22Rv1 (cell line): ENCODE data around the gene UNC5C.

Experiments
- ZFX ChIP-seq: fragments of 450-650 bp; IDR thresholded peaks from 2 replicates; pipeline ENCODE4 v1.6.1; 2017; ENCODE audit warnings: antibody characterized with exemption, borderline replicate concordance
- TF ChIP-seq, protein P1 (sequence below): fragments of 450-650 bp; IDR thresholded peaks from 2 replicates; pipeline ENCODE4 v1.5.1; 2017; ENCODE audit warnings: mild to moderate bottlenecking

DNA sequence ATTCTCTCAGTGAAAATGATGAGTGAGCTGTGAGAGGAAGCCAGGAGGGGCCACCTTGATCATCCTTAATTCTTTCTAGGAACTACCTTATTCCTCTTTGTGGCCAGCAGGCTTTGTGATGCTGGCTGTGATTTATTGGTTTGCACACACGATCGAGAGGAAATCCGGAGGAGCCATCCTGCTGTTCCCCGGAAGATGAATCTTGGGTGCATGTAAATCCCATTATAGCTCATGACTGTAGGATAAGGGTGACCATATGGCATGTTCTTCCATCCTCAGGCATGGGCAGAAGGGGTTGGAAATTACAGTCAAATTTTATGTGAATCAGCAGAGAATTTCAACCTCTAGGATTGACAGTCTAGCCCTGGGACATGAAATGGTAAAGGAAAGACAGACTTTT, 254.5 kb downstream of the UNC5C start:
- TF ChIP-seq, protein P1, sequence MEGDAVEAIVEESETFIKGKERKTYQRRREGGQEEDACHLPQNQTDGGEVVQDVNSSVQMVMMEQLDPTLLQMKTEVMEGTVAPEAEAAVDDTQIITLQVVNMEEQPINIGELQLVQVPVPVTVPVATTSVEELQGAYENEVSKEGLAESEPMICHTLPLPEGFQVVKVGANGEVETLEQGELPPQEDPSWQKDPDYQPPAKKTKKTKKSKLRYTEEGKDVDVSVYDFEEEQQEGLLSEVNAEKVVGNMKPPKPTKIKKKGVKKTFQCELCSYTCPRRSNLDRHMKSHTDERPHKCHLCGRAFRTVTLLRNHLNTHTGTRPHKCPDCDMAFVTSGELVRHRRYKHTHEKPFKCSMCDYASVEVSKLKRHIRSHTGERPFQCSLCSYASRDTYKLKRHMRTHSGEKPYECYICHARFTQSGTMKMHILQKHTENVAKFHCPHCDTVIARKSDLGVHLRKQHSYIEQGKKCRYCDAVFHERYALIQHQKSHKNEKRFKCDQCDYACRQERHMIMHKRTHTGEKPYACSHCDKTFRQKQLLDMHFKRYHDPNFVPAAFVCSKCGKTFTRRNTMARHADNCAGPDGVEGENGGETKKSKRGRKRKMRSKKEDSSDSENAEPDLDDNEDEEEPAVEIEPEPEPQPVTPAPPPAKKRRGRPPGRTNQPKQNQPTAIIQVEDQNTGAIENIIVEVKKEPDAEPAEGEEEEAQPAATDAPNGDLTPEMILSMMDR: no peak
- no peak for TF ChIP-seq ZFX
